ENCODE data around the gene TRIM36. TPM values are rescaled to one million over a fixed set of nuclear protein-coding genes. Genes with fewer than 3 reads are reported as not detected.

TRIM36 gene
- total and polyA plus RNA-seq, 2 of the 8 experiments (the other 6 are each of a cell fraction or from before 2014, with no cell fraction given), result 8.5 to 14.1 TPM

DNA sequence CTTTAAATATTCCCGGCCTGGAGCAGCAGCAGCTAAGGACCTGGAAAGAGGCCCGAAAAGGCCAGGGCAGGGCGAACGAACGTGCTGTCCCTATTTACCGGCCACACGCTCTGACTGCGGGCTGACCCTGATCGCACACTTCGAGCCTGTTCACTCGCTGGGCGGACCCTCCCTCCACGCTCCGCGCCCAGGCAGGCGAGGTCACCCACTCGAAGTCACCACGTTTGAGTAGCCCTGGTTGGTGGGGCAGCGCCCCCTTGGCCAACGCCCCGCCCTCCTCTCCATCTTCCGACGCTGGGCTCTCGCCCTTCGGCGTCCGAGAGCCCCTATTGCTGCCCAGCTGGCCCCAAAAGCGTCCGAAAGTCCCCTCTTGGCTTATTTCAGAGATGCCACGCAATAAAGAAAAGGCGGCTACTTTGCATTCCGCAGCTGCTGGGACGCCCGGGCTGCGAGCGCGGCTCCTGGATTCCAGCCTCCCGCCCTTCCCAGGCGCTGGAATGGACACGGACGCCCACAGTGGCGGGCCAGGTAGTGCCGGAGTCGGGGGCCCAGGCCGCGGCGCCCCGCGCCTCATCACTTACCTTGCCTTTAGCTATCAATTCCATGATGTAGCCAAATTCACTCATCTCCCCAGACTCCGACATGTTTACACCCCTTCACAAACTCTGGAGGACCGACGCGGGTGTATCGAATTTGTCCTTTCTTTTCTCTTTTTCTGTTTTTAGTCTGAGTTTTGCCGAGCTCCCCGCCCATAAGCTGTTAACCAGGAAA, 9.9 kb upstream of the TRIM36 start (continued):
- TF ChIP-seq E2F6 (IDR thresholded peaks at IDR 0.05) (no peak; the same call in 1 of the 2 replicates), EGR1 (IDR thresholded peaks at IDR 0.05; ENCODE audit: borderline replicate concordance, low read depth, low read length) (no peak), MAFK (IDR thresholded peaks at IDR 0.05; ENCODE audit: low read depth, low read length) (no peak), BACH1 (IDR thresholded peaks at IDR 0.05; ENCODE audit: low read length) (no peak), HDAC2 (IDR thresholded peaks at IDR 0.05; ENCODE audit: borderline replicate concordance in 1 of 2, low read depth in 2 of 2, low read length in 2 of 2) (peak in 1 of 2 experiments; percentile 54; a peak in 1 of 4 replicates), RBBP5 (IDR thresholded peaks at IDR 0.05; ENCODE audit: borderline replicate concordance, low read depth, low read length) (no peak), ATF2 (IDR thresholded peaks at IDR 0.05; ENCODE audit: low read length) (no peak), KDM1A (IDR thresholded peaks at IDR 0.05; ENCODE audit: borderline replicate concordance, low read length) (peak; percentile 18; the same call in 1 of the 2 replicates), SRF (IDR thresholded peaks at IDR 0.05; ENCODE audit: low read depth, low read length) (no peak), BRCA1 (IDR thresholded peaks at IDR 0.05; ENCODE audit: low read depth, low read length) (no peak), TEAD4 (IDR thresholded peaks at IDR 0.05; ENCODE audit: low read depth, low read length) (0 out of 2 replicates have a peak, but pooled peaks have one; percentile 21), YY1 (IDR thresholded peaks at IDR 0.05; ENCODE audit: low read depth, low read length) (no peak), POLR2AphosphoS5 (IDR thresholded peaks at IDR 0.05; ENCODE audit: low read depth, low read length) (no peak)
- TF ChIP-seq, protein P1, sequence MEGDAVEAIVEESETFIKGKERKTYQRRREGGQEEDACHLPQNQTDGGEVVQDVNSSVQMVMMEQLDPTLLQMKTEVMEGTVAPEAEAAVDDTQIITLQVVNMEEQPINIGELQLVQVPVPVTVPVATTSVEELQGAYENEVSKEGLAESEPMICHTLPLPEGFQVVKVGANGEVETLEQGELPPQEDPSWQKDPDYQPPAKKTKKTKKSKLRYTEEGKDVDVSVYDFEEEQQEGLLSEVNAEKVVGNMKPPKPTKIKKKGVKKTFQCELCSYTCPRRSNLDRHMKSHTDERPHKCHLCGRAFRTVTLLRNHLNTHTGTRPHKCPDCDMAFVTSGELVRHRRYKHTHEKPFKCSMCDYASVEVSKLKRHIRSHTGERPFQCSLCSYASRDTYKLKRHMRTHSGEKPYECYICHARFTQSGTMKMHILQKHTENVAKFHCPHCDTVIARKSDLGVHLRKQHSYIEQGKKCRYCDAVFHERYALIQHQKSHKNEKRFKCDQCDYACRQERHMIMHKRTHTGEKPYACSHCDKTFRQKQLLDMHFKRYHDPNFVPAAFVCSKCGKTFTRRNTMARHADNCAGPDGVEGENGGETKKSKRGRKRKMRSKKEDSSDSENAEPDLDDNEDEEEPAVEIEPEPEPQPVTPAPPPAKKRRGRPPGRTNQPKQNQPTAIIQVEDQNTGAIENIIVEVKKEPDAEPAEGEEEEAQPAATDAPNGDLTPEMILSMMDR (IDR thresholded peaks at IDR 0.05; ENCODE audit: control extremely low read depth in 1 of 3, insufficient read depth in 1 of 3, low read depth in 1 of 3, low read length in 3 of 3), result no peak
